ENCODE data around the gene FCHSD2. TPM values are rescaled to one million over a fixed set of nuclear protein-coding genes. Genes with fewer than 3 reads are reported as not detected.

The FCHSD2 gene
- total and polyA plus RNA-seq, 10 donors: 30.2 to 129 (median 69.7) TPM

DNA sequence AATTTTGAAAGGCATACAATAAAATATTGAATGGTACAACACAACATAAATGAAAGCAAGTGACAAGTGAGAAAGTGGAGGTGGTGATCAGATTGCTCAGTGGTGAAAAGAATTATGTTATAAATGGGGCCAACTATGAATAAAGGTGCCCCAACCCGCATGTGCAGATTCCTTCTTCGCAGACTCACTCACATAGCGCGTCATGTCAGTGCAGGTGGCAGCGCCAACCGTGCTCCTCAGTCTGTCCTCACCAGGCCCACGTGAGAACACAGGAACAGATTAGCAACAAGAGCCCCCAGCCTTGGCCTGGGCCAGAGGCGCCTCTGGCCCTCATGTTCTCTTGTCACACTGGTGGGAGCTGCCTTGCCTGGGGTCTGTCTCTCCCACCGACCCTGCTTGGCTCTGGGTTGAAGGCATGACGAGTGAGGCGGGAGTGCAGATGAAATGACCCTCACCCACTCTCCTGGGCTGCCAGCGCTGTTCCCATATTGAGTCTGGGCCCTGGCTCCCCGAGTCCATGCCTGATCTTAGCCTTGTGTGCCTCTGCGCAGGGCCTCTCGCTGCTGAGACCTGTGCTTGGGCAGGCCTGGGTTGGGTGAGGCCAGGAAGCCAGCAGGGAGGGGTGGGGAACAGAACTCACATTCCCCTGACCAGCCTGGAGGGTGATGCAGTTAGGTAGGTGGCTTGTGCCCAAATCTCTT lies 321.5 kb downstream of the FCHSD2 start:
- intact Hi-C loops (cut with DNase I; ENCODE audit: low total_unique reads): no loop called here
- DNase-seq: no peak
- 91 to 96% (median 94%) methylated on average over 14 to 15 of the region's 15 CpGs for WGBS, 5 donors

DNA sequence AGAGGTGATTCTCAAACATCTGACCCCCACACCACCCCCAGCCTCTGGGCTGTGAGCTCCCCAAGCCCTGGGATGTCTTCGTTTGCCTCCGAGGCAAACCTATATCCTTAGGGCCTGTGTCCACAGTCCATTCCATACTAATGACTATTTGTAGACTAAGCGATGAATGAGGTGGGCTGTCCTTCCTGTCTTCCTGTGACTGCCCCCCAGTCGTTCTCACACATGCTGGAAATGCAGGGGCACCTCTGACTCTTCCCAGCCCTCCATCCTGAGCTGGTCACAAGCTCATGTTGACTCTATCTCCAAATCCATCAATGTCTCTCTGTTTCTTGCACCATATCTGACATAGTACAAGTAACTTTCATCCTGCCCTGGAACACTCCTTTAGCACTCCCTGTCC lies 323.1 kb downstream of the FCHSD2 start:
- DNase-seq: no peak
- WGBS, 5 donors: 77 to 88% (median 85%) methylated on average over 4 of the region's 4 CpGs
- no peaks in the 10 kb centered on the region for H3K9me3 ChIP-seq

More for the DNA sequence above, 321.5 kb downstream of the FCHSD2 start:
- no peak for TF ChIP-seq POLR2A (IDR thresholded peaks at IDR 0.05)
- peak in 1 of 3 donors; percentile 38 for TF ChIP-seq POLR2AphosphoS5 (IDR thresholded peaks at IDR 0.05)
- H3K27me3 ChIP-seq (replicated peaks in 1 of 7): no peaks in the 10 kb centered on the region
- peaks cover 13 to 81% (median 49%) of the 10 kb centered on the region in 6 donors for H3K4me1 ChIP-seq
- H3K36me3 ChIP-seq: peaks cover 0 to 94% (median 83%) of the 10 kb centered on the region in 6 donors
- H3K4me3 ChIP-seq: no peak overlapping the region
- peak overlapping the region in 2 of 8 donors; percentile 84 to 88 for H3K27ac ChIP-seq
- no peaks in the 10 kb centered on the region for H3K9me3 ChIP-seq

DNA sequence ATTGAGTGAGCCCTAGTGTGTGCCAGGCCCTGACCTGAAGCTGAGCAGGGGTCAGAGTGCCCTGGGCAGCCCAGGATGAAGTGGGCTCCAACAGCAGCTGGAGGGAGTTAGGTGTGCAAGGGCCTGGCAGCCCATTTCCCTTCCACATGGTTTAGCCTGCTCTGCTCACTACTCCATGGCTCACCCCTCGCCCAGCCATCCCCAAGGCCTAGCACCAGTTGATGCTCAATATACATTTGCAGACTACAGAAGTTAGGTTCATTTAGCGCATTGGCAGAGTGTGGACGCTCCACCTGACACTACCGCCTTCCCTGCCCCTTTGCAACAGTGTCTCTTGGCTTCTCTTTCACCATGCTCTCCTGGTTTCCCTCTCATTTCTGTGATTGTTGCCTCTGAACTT lies 324.2 kb downstream of the FCHSD2 start:
- peak overlapping the region in 3 of 8 donors; percentile 98 to 99 (median 99) for H3K27ac ChIP-seq
- H3K36me3 ChIP-seq: peaks cover 0 to 68% (median 58%) of the 10 kb centered on the region in 6 donors
- TF ChIP-seq POLR2A (IDR thresholded peaks at IDR 0.05) (no peak), POLR2AphosphoS5 (IDR thresholded peaks at IDR 0.05) (no peak)
- TF ChIP-seq, protein P1, sequence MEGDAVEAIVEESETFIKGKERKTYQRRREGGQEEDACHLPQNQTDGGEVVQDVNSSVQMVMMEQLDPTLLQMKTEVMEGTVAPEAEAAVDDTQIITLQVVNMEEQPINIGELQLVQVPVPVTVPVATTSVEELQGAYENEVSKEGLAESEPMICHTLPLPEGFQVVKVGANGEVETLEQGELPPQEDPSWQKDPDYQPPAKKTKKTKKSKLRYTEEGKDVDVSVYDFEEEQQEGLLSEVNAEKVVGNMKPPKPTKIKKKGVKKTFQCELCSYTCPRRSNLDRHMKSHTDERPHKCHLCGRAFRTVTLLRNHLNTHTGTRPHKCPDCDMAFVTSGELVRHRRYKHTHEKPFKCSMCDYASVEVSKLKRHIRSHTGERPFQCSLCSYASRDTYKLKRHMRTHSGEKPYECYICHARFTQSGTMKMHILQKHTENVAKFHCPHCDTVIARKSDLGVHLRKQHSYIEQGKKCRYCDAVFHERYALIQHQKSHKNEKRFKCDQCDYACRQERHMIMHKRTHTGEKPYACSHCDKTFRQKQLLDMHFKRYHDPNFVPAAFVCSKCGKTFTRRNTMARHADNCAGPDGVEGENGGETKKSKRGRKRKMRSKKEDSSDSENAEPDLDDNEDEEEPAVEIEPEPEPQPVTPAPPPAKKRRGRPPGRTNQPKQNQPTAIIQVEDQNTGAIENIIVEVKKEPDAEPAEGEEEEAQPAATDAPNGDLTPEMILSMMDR (IDR thresholded peaks at IDR 0.05 in 8 of 11, conservative IDR thresholded peaks at IDR 0.05 in 3 of 11): no peak
- intact Hi-C loops (cut with DNase I; ENCODE audit: low total_unique reads): no loop called here
- H3K9me3 ChIP-seq: no peaks in the 10 kb centered on the region
- WGBS, 5 donors: 89 to 97% (median 93%) methylated on average over 4 of the region's 4 CpGs
- no peaks in the 10 kb centered on the region for H3K27me3 ChIP-seq (replicated peaks in 1 of 7)
- H3K4me1 ChIP-seq: peaks cover 17 to 85% (median 64%) of the 10 kb centered on the region in 6 donors
- H3K4me3 ChIP-seq: no peak overlapping the region
- no peak for DNase-seq

More for the DNA sequence above, 323.1 kb downstream of the FCHSD2 start:
- no peaks in the 10 kb centered on the region for H3K27me3 ChIP-seq (replicated peaks in 1 of 7)
- no peak for TF ChIP-seq POLR2A (IDR thresholded peaks at IDR 0.05)
- TF ChIP-seq, protein P1 (IDR thresholded peaks at IDR 0.05 in 8 of 11, conservative IDR thresholded peaks at IDR 0.05 in 3 of 11): no peak
- TF ChIP-seq POLR2AphosphoS5 (IDR thresholded peaks at IDR 0.05): no peak
- H3K36me3 ChIP-seq: peaks cover 0 to 78% (median 68%) of the 10 kb centered on the region in 6 donors
- peaks cover 13 to 82% (median 56%) of the 10 kb centered on the region in 6 donors for H3K4me1 ChIP-seq
- H3K27ac ChIP-seq: peak overlapping the region in 1 of 8 donors; percentile 99
- intact Hi-C loops (cut with DNase I; ENCODE audit: low total_unique reads): no loop called here
- no peak overlapping the region for H3K4me3 ChIP-seq

DNA sequence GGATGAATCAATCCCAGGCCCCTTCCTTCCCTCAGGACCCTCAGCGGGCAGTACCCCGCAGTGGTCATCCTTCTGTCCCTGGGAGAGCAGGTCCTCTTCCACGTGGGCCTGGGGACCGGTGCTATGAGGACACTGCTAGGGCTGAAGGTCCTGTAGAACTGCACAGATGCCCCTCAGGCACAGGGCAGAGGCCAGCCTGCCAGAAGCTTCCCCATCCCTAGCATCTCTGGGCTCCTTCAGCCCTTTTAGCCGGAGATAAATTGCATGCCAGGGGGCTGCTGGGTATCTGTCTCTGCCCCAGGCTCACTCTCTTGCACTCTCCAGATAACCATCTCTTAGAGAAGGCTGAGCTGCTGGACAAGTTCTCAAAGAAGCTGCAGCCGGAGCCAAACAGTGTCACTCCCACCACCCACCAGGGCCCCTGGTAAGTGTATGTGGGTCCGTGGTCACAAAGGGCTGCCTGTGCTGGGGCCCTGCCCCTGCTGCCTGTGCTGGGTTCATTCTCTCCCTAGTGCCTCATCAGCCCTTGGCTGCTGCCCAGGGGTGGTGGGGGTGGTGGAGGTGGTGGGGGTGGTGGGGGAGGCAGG lies 325.6 kb downstream of the FCHSD2 start:
- 38 to 52% (median 45%) methylated on average over 6 to 7 of the region's 7 CpGs for WGBS, 5 donors
- H3K4me3 ChIP-seq: peak overlapping the region; percentile 72 to 99 (median 92)
- H3K27ac ChIP-seq: peak overlapping the region; percentile 98 to 99 (median 98)

More for the DNA sequence above, 325.6 kb downstream of the FCHSD2 start:
- Histone ChIP-seq H3K9me3 (no peaks in the 10 kb centered on the region), H3K36me3 (peaks cover 0 to 53% (median 44%) of the 10 kb centered on the region in 6 donors), H3K27me3 (replicated peaks in 1 of 7) (no peaks in the 10 kb centered on the region), H3K4me1 (peaks cover 27 to 85% (median 64%) of the 10 kb centered on the region in 6 donors)
- TF ChIP-seq POLR2A (IDR thresholded peaks at IDR 0.05): no peak
- TF ChIP-seq POLR2AphosphoS5 (IDR thresholded peaks at IDR 0.05): no peak
- TF ChIP-seq, protein P1 (IDR thresholded peaks at IDR 0.05 in 8 of 11, conservative IDR thresholded peaks at IDR 0.05 in 3 of 11): no peak
- intact Hi-C loops (cut with DNase I; ENCODE audit: low total_unique reads): no loop called here
- peak; percentile 83 for DNase-seq
